Common myeloid progenitor, CD34-positive (primary cell): ENCODE results near the gene PDE3B.
A peak's percentile ranks its signal among the peaks of the same experiment; 100 is the strongest.
"Not testable (repeated sequence)": the region's sequence is repeated elsewhere in the genome, so short reads cannot be mapped to it uniquely, and the experiment has no call there.

ENCODE experiments used
- CTCF ChIA-PET: fragments of 350-600 bp; sonication (Branson Sonifier 250); formaldehyde crosslinking; loops from one replicate; lab custom pipeline; 2021; ENCODE audit warnings: antibody characterized with exemption; lab: Charles Lee
- POLR2A ChIA-PET: fragments of 350-600 bp; sonication (Branson Sonifier 250); formaldehyde crosslinking; loops from one replicate; lab custom pipeline; 2021; ENCODE audit warnings: antibody characterized with exemption; lab: Charles Lee
- DNase-seq, 3 donors: peaks; one replicate each; pipeline versions ENCODE4 v3.0.0 to v3.0.0-alpha.2; 2013
- H3K27ac ChIP-seq, 2 experiments: 1 replicate in 1 of 2; 2 replicates in 1 of 2; pipeline ENCODE4 v1.7.0; 2013; ENCODE audit warnings: inconsistent platforms in 2 of 2, low read length in 2 of 2, mild to moderate bottlenecking in 2 of 2, low read depth in 1 of 2, moderate library complexity in 1 of 2; ENCODE audit not compliant: severe bottlenecking in 2 of 2, insufficient read depth in 1 of 2, poor library complexity in 1 of 2
- H3K27me3 ChIP-seq, 5 experiments: replicated peaks in 2 of 5; 1 replicate in 3 of 5; 2 replicates in 2 of 5; pipeline versions ENCODE4 v1.6.1 to v1.7.0; 2013; ENCODE audit warnings: low read length in 4 of 5, mild to moderate bottlenecking in 2 of 5, moderate library complexity in 2 of 5, inconsistent platforms in 1 of 5; ENCODE audit not compliant: insufficient read depth in 5 of 5, control insufficient read depth in 4 of 5
- H3K36me3 ChIP-seq, 4 experiments: 1 replicate in 2 of 4; 2 replicates in 2 of 4; pipeline versions ENCODE4 v1.6.1 to v1.7.0; 2013; ENCODE audit warnings: low read length in 3 of 4, control low read depth in 1 of 4, mild to moderate bottlenecking in 1 of 4; ENCODE audit not compliant: control insufficient read depth in 4 of 4, insufficient read depth in 4 of 4
- H3K4me1 ChIP-seq, 4 experiments: 1 replicate in 3 of 4; 2 replicates in 1 of 4; pipeline versions ENCODE4 v1.6.1 to v1.7.1; 2013; ENCODE audit warnings: low read length in 3 of 4, mild to moderate bottlenecking in 3 of 4, control low read depth in 1 of 4, inconsistent platforms in 1 of 4, moderate library complexity in 1 of 4; ENCODE audit not compliant: control insufficient read depth in 4 of 4, insufficient read depth in 4 of 4; ENCODE audit errors: control extremely low read depth in 1 of 4
- H3K4me3 ChIP-seq, 7 experiments: 1 replicate in 4 of 7; 2 replicates in 3 of 7; pipeline versions ENCODE4 v1.5.1 to v1.7.0; 2013; ENCODE audit warnings: mild to moderate bottlenecking in 7 of 7, low read length in 6 of 7, moderate library complexity in 6 of 7, inconsistent platforms in 2 of 7, low read depth in 2 of 7, control low read depth in 1 of 7; ENCODE audit not compliant: insufficient read depth in 4 of 7, control insufficient read depth in 1 of 7; ENCODE audit errors: extremely low read depth in 1 of 7
- H3K9me3 ChIP-seq, 5 experiments: 1 replicate in 4 of 5; 2 replicates in 1 of 5; pipeline versions ENCODE4 v1.6.1 to v1.7.1; 2013; ENCODE audit warnings: low read length in 4 of 5, mild to moderate bottlenecking in 2 of 5, inconsistent platforms in 1 of 5, low read depth in 1 of 5, moderate library complexity in 1 of 5; ENCODE audit not compliant: control insufficient read depth in 4 of 5, insufficient read depth in 2 of 5; ENCODE audit errors: control extremely low read depth in 1 of 5
- WGBS: methylation state at CpG from one replicate; pipeline ENCODE4 v1.1.5; 2013; ENCODE audit not compliant: insufficient coverage; 5-methylcytosine and 5-hydroxymethylcytosine counted together

Gene PDE3B

DNA sequence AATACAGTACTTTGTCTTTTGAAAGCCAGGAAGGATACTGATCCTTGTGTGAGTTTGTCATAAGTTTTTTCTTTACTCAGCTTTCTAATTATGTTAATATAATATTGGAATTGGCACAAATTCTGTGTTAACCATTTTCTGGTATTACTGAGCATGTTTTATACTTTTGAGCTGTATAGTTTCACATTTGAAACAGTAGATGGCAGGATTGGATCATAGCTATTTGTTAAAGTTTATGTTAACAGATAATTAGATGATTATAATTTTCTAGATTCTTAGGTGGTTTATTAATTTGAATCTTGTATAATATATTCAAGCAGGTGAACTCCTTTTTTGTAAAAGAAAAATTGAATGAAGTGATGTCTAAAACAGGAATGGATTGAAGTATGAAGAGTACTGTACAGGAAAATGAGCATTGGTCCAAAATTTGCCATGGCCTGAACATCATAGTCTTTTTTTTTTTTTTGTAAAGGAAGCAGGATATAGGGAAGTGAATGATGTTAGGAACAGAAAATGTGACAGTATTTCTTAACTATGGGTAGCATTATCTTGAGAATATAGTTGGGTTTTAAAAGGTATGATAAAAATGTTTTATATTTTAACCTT, 146.4 kb downstream of the PDE3B start:
- no peaks in the 10 kb centered on the region for H3K4me1 ChIP-seq
- DNase-seq: peak; percentile 21 to 57 (median 48)
- no peaks in the 10 kb centered on the region for H3K36me3 ChIP-seq
- ChIA-PET CTCF (interaction anchor here (0.7 to 5.0 kb wide), 13 partner anchors 11 to 421 kb away, joined by 3 to 158 read pairs (median 4); partner anchors contain the start of genes CALCB and CYP2R1), POLR2A (no interaction called here)
- peaks cover 0 to 12% (median 7%) of the 10 kb centered on the region in 5 experiments for H3K27me3 ChIP-seq
- H3K9me3 ChIP-seq: no peaks in the 10 kb centered on the region
- no peak overlapping the region for H3K4me3 ChIP-seq
- no peak overlapping the region for H3K27ac ChIP-seq

- Histone ChIP-seq H3K4me3 (no peak overlapping the region), H3K9me3 (no peaks in the 10 kb centered on the region), H3K27ac (no peak overlapping the region), H3K4me1 (no peaks in the 10 kb centered on the region), H3K36me3 (peaks cover 0 to 2% (median 0%) of the 10 kb centered on the region in 4 experiments), H3K27me3 (peaks cover 0 to 14% (median 7%) of the 10 kb centered on the region in 5 experiments)
- POLR2A ChIA-PET: no interaction called here
- WGBS: no CpG with 5 or more reads among the region's 2 CpGs
- no peak for DNase-seq
- CTCF ChIA-PET: interaction anchor here (2.9 kb wide), 1 partner anchor 114 kb away, joined by 22 read pairs; no protein-coding TSS in a partner anchor
These were observed 149.9 kb downstream of the PDE3B start for GRCh38 chr11:14793546-14793945.

GRCh38 chr11:14796028-14796427, 152.4 kb downstream of the PDE3B start:
- ChIA-PET CTCF (interaction anchor here (1.5 to 2.9 kb wide), 2 partner anchors 95 to 112 kb away, joined by 3 to 22 read pairs; no protein-coding TSS in a partner anchor), POLR2A (interaction anchor here (1.0 kb wide), 1 partner anchor 10 kb away, joined by 4 read pairs; no protein-coding TSS in a partner anchor)
- DNase-seq, H3K4me1 ChIP-seq, H3K27me3 ChIP-seq, H3K36me3 ChIP-seq, H3K4me3 ChIP-seq, H3K9me3 ChIP-seq, H3K27ac ChIP-seq: not testable (repeated sequence)
- no CpG with 5 or more reads among the region's 4 CpGs for WGBS

DNA sequence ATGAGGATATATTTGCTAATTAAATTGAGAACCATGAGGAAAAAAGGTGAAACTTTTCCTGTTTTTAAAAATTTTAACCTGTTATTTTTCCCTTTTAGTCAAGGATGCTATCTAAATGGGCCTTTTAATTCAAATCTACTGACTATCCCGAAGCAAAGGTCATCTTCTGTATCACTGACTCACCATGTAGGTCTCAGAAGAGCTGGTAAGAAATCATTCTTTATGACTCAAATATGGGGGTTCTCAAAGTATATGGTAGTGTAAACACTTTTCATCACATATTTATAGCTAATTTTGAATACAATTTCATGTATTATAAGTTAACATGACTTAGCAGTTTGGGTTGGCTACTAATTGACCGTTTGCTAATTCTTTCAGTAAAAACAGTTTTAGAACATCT, 160.2 kb downstream of the PDE3B start:
- ChIA-PET CTCF (no interaction called here), POLR2A (no interaction called here)
- WGBS: no CpG with 5 or more reads among the region's 2 CpGs
- H3K27me3 ChIP-seq: no peaks in the 10 kb centered on the region
- no peak overlapping the region for H3K27ac ChIP-seq
- no peak overlapping the region for H3K4me3 ChIP-seq
- H3K36me3 ChIP-seq: peaks cover 0 to 7% (median 3%) of the 10 kb centered on the region in 4 experiments
- H3K4me1 ChIP-seq: no peaks in the 10 kb centered on the region
- H3K9me3 ChIP-seq: peaks cover 0 to 1% (median 0%) of the 10 kb centered on the region in 5 experiments
- no peak for DNase-seq

GRCh38 chr11:14809466-14809865, 165.9 kb downstream of the PDE3B start:
- H3K27ac ChIP-seq: no peak overlapping the region
- H3K9me3 ChIP-seq: peaks cover 0 to 4% (median 0%) of the 10 kb centered on the region in 5 experiments
- H3K36me3 ChIP-seq: peaks cover 0 to 12% (median 3%) of the 10 kb centered on the region in 4 experiments
- POLR2A ChIA-PET: no interaction called here
- CTCF ChIA-PET: no interaction called here
- H3K4me1 ChIP-seq: peaks cover 0 to 5% (median 0%) of the 10 kb centered on the region in 4 experiments
- DNase-seq: no peak
- peaks cover 0 to 2% (median 0%) of the 10 kb centered on the region in 5 experiments for H3K27me3 ChIP-seq
- no peak overlapping the region for H3K4me3 ChIP-seq

DNA sequence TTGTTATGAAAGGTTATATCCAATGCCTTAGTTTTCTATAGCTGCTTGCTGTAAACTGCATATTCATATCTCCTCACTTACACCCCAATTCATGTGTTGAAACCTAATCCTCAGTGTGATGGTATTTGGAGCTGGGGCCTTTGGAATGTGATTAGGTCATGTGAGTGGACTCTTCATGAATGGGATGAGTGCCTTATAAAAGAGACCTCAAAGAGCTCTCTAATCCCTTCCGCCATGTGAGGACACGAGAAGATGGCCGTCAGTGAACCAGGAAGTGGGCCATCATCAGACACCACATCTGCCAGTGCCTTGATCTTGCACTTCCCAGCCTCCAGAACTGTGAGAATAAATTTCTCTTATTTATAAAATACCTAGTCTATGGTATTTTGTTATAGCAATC, 169.2 kb downstream of the PDE3B start:
- H3K27me3 ChIP-seq: peaks cover 0 to 2% (median 0%) of the 10 kb centered on the region in 5 experiments
- no peak overlapping the region for H3K4me3 ChIP-seq
- ChIA-PET CTCF (interaction anchor here (0.8 kb wide), 1 partner anchor 90 kb away, joined by 5 read pairs; no protein-coding TSS in a partner anchor), POLR2A (no interaction called here)
- no CpG with 5 or more reads among the region's 3 CpGs for WGBS
- no peak overlapping the region for H3K27ac ChIP-seq
- H3K9me3 ChIP-seq: peaks cover 0 to 2% (median 0%) of the 10 kb centered on the region in 5 experiments
- H3K36me3 ChIP-seq: peaks cover 0 to 7% (median 2%) of the 10 kb centered on the region in 4 experiments
- H3K4me1 ChIP-seq: peaks cover 0 to 5% (median 0%) of the 10 kb centered on the region in 4 experiments
- DNase-seq: no peak

DNA sequence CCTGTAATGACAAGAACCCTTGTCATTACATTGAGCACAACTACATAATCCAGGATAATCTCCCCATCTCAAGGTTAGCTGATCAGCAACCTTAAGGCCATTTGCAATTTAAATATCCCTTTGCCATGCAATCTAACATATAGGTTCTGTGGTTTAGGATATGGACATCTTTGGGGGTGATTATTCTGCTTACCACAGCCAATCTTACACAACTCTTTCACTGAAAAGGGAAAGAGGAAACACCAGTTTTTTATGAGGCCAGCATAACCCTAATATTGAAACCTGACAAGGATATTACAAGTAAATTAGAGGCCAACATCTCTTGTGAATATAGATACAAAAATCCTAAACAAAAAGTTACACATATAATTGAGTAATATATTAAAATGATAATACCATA, 169.9 kb downstream of the PDE3B start:
- Histone ChIP-seq H3K27me3 (peaks cover 0 to 2% (median 0%) of the 10 kb centered on the region in 5 experiments), H3K4me3 (no peak overlapping the region), H3K36me3 (peaks cover 0 to 7% (median 2%) of the 10 kb centered on the region in 4 experiments), H3K9me3 (peaks cover 0 to 2% (median 0%) of the 10 kb centered on the region in 5 experiments), H3K4me1 (peaks cover 0 to 5% (median 0%) of the 10 kb centered on the region in 4 experiments), H3K27ac (no peak overlapping the region)
- ChIA-PET CTCF (no interaction called here), POLR2A (no interaction called here)
- DNase-seq: peak in 1 of 3 donors; percentile 4
